Measurements from ENCODE around the gene SCAP. TPM values are rescaled to one million over a fixed set of nuclear protein-coding genes. Genes with fewer than 3 reads are reported as not detected.
"Not testable (repeated sequence)": the region's sequence is repeated elsewhere in the genome, so short reads cannot be mapped to it uniquely, and the experiment has no call there.

SCAP gene
- total RNA-seq, 2 experiments from 2014 or later, result 57.5 to 60.7 TPM

DNA sequence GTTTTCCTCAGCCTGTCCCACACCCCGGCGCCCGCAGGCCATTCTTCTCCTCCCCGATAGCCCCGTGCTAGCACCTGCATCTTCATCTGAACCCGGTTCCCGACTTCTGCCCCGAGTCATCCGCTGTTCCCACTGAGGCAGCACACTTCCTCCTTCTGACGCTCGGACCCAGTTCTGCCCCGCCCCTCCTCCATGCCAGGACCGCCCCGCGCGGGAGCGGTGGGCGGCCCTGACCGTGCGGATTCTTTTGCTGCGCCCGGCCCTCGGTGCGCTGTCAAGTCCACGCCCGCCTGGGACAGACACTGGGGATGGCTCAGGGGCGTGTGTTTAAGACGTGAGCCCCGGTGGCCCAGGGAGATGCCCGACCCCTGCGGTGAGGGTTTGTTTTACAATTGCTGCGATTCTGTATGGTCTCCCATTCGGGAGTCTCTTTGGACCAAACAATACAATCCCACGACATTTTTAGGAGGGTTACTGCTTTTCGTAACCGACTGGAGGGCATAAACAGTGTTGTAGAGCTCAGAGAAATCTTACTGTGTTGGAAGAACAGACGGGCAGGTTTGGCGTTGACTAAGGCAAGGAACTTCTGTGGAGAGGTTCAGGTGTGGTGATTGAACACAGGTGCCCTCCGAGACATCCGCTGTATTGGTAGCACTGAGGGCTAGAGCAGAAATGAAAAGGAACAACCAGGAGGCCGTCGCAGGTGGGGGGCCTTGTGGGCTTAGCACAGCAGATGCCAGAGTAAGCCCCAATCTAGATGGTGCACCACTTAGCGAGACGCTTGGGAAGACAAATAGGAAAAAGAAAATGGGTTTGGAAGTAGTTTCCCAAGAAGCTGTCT lies 94.2 kb downstream of the SCAP start:
- CTCF ChIA-PET, result interaction anchor here (1.2 to 2.8 kb wide), 5 partner anchors 12 to 217 kb away, joined by 3 to 10 read pairs (median 6); partner anchors contain the start of gene SETD2
- peak; percentile 69 for ATAC-seq
- Mint-ChIP-seq H3K36me3 (ENCODE audit: low read depth) (peaks cover 18% of the 10 kb centered on the region), H3K9me3 (ENCODE audit: insufficient read depth) (no peaks in the 10 kb centered on the region), H3K4me1 (ENCODE audit: low read depth) (peaks cover 42% of the 10 kb centered on the region), H3K27ac (peak overlapping the region; percentile 100), H3K27me3 (ENCODE audit: low read depth) (no peaks in the 10 kb centered on the region), H3K4me3 (peak overlapping the region; percentile 100)
- DNase-seq, result peak; percentile 89
- POLR2A ChIA-PET, result interaction anchor here (0.7 to 1.6 kb wide), 8 partner anchors 14 to 400 kb away, joined by 3 to 5 read pairs (median 4); partner anchors contain the start of genes ELP6 and SCAP

DNA sequence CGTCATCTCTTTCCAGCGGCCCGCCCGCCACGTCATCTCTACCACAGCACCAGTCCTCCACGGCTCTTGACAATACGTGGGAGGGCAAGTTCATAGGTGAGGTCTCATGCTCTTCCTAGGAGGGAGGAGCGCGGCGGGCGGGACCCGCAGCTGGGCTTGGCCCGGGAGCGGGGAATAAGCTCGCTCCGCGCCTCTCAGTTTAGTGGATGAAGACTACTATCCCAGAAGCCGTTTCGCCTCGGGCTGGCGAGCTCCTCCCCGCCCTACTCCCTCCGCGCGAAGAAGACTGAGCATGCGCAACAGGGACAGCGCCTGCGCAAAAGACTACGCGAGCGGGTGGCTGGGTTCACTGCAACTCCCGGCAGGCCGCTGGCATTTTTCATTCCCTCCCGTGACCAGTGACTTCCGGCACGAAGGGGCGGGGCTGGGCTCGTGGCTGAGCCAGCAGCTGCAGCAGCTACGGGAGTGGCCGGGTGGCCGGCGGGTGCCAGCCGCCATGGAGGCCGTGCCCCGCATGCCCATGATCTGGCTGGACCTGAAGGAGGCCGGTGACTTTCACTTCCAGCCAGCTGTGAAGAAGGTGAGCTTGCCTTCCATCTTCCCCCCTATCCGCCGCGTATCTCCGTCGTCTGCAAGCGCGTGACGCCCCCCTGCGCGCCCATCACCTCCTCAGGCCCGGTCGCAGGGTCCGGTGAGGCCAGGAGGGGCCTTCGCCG lies 95.0 kb downstream of the SCAP start, which contains the start of gene PTPN23:
Gene PTPN23 (plus strand): TSS at position 421 of the 716 bp plus-strand sequence. CDS start 76 bp downstream, at position 497.
- Mint-ChIP-seq H3K4me3 (peak within 1 kb of the TSS; percentile 100), H3K27ac (peak within 1 kb of the TSS; percentile 100), H3K9me3 (ENCODE audit: insufficient read depth) (no peaks in the 10 kb centered on the region), H3K4me1 (ENCODE audit: low read depth) (peaks cover 40% of the 10 kb centered on the region), H3K27me3 (ENCODE audit: low read depth) (no peaks in the 10 kb centered on the region), H3K36me3 (ENCODE audit: low read depth) (peaks cover 14% of the 10 kb centered on the region)
- POLR2A ChIA-PET, result interaction anchor here (0.6 to 1.6 kb wide), 12 partner anchors 9 to 534 kb away, joined by 3 to 7 read pairs (median 4); partner anchors contain the start of genes ELP6 and SCAP
- DNase-seq (peak; percentile 99), ATAC-seq (peak; percentile 83)
- CTCF ChIA-PET, result interaction anchor here (1.2 to 2.8 kb wide), 6 partner anchors 9 to 216 kb away, joined by 3 to 10 read pairs (median 5); partner anchors contain the start of gene SETD2

DNA sequence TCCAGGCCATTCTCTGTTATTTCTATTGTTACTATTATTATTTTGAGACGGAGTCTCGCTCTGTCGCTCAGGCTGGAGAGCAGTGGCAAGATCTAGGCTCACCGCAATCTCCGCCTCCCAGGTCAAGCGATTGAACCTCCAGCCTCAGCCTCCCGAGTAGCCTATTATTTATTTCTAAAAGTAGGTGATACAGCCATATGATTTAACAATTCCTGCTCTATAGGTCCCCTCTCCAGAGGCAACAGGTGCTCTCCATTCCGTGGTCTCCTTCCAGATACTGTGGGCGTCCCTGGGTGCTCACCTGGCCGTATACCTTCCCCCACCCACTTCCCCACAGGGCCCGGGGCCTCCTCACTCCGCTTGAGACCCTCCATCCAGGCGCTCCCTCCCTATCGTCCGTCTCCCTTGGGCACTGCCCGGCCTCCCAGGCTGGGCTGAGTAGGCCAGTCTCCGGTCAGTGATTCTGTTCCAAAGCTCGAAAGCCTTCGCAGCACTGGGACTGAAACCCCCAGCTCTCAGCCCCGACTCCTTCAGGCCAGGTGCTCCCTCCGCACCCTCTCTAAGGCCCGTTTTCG lies 95.6 kb downstream of the SCAP start:
- Mint-ChIP-seq H3K9me3 (ENCODE audit: insufficient read depth) (no peaks in the 10 kb centered on the region), H3K4me1 (ENCODE audit: low read depth) (peaks cover 37% of the 10 kb centered on the region)
- POLR2A ChIA-PET, result interaction anchor here (0.6 to 1.6 kb wide), 10 partner anchors 10 to 534 kb away, joined by 3 to 7 read pairs (median 4); partner anchors contain the start of genes ELP6 and SCAP

DNA sequence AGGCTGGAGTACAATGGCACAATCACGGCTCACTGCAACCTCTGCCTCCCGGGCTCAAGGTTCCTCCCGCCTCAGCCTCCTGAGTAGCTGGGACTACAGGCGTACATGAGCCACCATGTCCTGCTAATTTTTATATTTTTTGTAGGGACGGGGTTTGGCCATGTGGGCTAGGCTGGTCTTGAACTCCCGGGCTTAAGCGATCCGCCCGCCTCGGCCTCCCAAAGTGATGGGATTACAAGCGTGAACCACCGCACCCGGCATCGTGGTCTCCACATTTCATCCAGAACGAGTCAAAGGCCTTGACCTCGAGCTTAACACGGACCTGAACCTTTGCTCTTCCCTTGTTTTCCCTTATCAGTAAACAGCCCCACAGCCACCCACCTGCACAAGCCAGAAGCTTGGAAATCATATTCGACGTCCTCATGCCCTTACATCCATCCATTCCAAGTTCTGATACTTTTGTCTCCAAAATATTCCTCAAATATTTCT lies 96.3 kb downstream of the SCAP start:
- DNase-seq (no peak), ATAC-seq (no peak)
- peaks cover 12% of the 10 kb centered on the region for H3K36me3 Mint-ChIP-seq (ENCODE audit: low read depth)
- no peaks in the 10 kb centered on the region for H3K9me3 Mint-ChIP-seq (ENCODE audit: insufficient read depth)
- H3K27me3 Mint-ChIP-seq (ENCODE audit: low read depth), result no peaks in the 10 kb centered on the region
- POLR2A ChIA-PET, result no interaction called here
- H3K27ac Mint-ChIP-seq, result peak overlapping the region; percentile 100
- CTCF ChIA-PET, result interaction anchor here (0.7 to 2.8 kb wide), 4 partner anchors 10 to 143 kb away, joined by 3 to 10 read pairs (median 6); no protein-coding TSS in a partner anchor
- peaks cover 37% of the 10 kb centered on the region for H3K4me1 Mint-ChIP-seq (ENCODE audit: low read depth)
- H3K4me3 Mint-ChIP-seq, result peak overlapping the region; percentile 100

More for the DNA sequence above, 95.6 kb downstream of the SCAP start:
- ATAC-seq (no peak), DNase-seq (no peak)
- CTCF ChIA-PET, result interaction anchor here (1.2 to 2.8 kb wide), 6 partner anchors 8 to 216 kb away, joined by 3 to 10 read pairs (median 5); partner anchors contain the start of gene SETD2
- Mint-ChIP-seq H3K36me3 (ENCODE audit: low read depth) (peaks cover 12% of the 10 kb centered on the region), H3K27me3 (ENCODE audit: low read depth) (no peaks in the 10 kb centered on the region), H3K4me3 (peak overlapping the region; percentile 100), H3K27ac (peak overlapping the region; percentile 100)

DNA sequence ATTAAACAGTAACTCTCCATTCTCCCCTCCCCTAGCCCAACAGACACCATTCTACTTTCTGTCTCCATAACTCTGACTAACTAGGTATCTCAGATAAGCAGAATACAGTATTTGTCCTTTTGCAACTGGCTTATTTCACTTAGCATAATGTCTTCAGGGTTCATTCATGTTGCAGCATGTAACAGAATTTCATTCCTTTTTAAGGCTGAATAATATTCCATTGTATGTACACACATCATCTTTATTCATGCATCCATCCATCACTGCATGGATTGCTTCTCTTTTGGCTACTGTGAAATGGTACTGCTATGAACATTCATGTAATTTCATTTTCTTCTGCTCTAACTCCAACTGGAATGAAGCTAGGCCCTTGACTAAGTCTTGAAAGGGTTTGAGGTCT lies 96.9 kb downstream of the SCAP start:
- DNase-seq, result no peak
- Mint-ChIP-seq H3K4me3 (peak overlapping the region; percentile 4), H3K27ac (no peak overlapping the region), H3K9me3 (ENCODE audit: insufficient read depth) (no peaks in the 10 kb centered on the region), H3K27me3 (ENCODE audit: low read depth) (no peaks in the 10 kb centered on the region), H3K4me1 (ENCODE audit: low read depth) (peaks cover 37% of the 10 kb centered on the region), H3K36me3 (ENCODE audit: low read depth) (peaks cover 12% of the 10 kb centered on the region)
- ChIA-PET CTCF (interaction anchor here (0.7 to 2.8 kb wide), 4 partner anchors 9 to 143 kb away, joined by 3 to 10 read pairs (median 6); no protein-coding TSS in a partner anchor), POLR2A (no interaction called here)
- ATAC-seq, result no peak

DNA sequence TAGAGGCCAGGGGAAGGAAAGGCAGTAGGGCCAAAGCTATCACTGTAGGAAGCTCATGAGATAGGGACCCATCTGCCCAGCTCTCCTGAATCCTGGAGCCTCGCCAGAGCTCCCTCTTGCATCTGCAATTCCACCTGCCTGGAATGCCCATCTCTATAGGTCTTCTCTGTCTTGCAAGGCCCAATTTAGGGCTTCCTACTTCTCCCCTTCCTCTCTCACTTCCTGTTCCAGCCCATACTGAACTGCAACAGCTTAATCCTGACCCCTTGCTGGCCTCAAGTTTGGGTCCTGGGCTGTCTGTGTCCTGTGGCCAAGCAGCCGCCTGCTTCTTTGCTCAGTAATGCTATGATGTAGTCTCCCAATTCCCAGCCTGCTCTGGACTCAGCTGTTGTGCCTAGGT lies 98.6 kb downstream of the SCAP start:
- DNase-seq (no peak), ATAC-seq (no peak)
- POLR2A ChIA-PET, result interaction anchor here (0.6 kb wide), 1 partner anchor 1854 kb away, joined by 3 read pairs; no protein-coding TSS in a partner anchor
- Mint-ChIP-seq H3K27ac (no peak overlapping the region), H3K4me3 (no peak overlapping the region), H3K9me3 (ENCODE audit: insufficient read depth) (no peaks in the 10 kb centered on the region), H3K36me3 (ENCODE audit: low read depth) (peaks cover 3% of the 10 kb centered on the region), H3K27me3 (ENCODE audit: low read depth) (no peaks in the 10 kb centered on the region), H3K4me1 (ENCODE audit: low read depth) (peaks cover 32% of the 10 kb centered on the region)
- CTCF ChIA-PET, result no interaction called here

DNA sequence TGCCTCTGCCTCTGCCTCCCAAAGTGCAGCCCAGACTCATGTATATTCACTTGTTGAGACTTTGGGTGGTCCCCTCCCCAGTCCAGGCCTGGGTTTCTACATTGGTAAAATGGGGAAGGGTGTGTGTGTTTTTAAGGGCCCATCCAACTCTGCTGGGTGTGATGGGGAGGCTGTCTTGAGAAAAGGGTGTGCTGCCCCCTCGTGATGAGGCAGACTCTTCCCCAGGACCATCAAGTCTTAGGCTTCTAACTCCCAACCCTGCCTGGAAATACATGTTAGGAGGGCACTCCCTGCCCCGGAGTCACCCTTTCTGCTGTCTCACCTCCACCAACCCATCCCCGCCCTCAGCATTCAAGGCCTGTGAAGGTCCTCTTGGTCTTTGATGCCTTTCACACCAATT lies 99.3 kb downstream of the SCAP start:
- DNase-seq (no peak), ATAC-seq (no peak)
- no peaks in the 10 kb centered on the region for H3K27me3 Mint-ChIP-seq (ENCODE audit: low read depth)
- no peaks in the 10 kb centered on the region for H3K9me3 Mint-ChIP-seq (ENCODE audit: insufficient read depth)
- peaks cover 25% of the 10 kb centered on the region for H3K4me1 Mint-ChIP-seq (ENCODE audit: low read depth)
- H3K36me3 Mint-ChIP-seq (ENCODE audit: low read depth), result peaks cover 3% of the 10 kb centered on the region
- POLR2A ChIA-PET, result no interaction called here
- no peak overlapping the region for H3K4me3 Mint-ChIP-seq
- H3K27ac Mint-ChIP-seq, result no peak overlapping the region
- CTCF ChIA-PET, result no interaction called here

DNA sequence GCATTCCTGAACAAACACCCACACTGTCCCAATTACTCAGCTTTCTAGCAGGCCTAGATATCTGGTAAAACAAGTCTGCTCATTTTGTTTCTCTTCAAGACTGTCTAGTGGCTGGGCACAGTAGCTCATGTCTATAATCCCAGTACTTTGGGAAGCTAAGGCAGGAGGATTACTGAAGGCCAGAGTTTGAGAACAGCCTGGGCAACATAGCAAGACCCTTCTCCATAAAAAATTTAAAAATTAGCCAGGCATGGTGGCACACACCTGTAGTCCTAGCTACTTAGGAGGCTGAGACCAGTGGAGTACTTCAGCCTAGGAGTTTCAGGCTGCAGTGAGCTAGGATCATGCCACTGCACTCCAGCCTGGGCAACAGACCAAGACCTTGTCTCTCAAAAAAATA lies 101.2 kb downstream of the SCAP start:
- POLR2A ChIA-PET, result no interaction called here
- Mint-ChIP-seq H3K4me1 (ENCODE audit: low read depth) (peaks cover 17% of the 10 kb centered on the region), H3K36me3 (ENCODE audit: low read depth) (no peaks in the 10 kb centered on the region), H3K27ac (no peak overlapping the region), H3K27me3 (ENCODE audit: low read depth) (no peaks in the 10 kb centered on the region), H3K4me3 (no peak overlapping the region), H3K9me3 (ENCODE audit: insufficient read depth) (no peaks in the 10 kb centered on the region)
- no peak for ATAC-seq
- CTCF ChIA-PET, result no interaction called here
- DNase-seq, result no peak

DNA sequence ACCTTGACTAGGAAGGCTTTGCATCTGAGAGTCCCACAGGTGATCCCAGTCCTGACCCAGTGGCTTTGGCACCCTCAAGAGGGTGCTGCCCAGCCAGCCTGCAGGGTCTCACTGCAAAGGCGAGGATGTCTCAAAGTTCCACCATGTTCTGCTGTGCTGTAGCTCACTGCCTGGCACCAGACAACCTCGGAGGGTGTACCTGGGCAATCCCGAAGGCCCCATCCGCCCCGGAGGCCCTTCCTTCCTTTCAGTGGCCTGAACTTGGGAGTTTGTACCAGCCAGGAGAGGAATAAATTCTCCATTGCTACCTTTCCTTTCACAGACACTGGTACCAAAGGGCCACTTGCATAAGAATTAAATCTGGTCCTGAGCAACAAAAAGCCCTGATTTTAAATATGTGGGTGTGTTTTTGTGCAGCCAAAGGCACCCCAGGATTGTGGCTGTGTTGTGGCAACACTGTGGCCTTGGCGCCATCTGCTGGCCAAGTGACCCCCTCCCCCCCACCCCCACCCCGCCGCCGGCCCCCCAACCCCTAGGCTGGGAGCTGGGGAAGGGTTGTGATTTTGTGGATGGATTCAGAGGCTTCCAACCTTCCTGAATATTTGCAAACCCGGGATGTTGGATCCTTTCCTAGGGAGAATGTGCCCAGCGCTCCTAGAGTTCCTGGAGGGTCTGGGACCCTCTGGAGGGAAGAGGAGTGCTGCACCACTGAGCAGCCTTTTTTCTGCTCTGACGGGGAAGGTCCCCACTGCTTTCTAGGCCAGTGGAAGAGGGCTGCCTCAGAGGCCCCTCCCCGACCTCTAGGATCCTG lies 104.6 kb downstream of the SCAP start:
- ChIA-PET POLR2A (no interaction called here), CTCF (interaction anchor here (0.9 to 2.4 kb wide), 3 partner anchors 9 to 813 kb away, joined by 3 to 10 read pairs (median 4); partner anchors contain the start of gene PTPN23)
- peak; percentile 53 for ATAC-seq
- no peaks in the 10 kb centered on the region for H3K36me3 Mint-ChIP-seq (ENCODE audit: low read depth)
- H3K4me3 Mint-ChIP-seq, result no peak overlapping the region
- peak; percentile 53 for DNase-seq
- H3K27ac Mint-ChIP-seq, result no peak overlapping the region
- peaks cover under 1% of the 10 kb centered on the region for H3K27me3 Mint-ChIP-seq (ENCODE audit: low read depth)
- H3K4me1 Mint-ChIP-seq (ENCODE audit: low read depth), result peaks cover 2% of the 10 kb centered on the region
- H3K9me3 Mint-ChIP-seq (ENCODE audit: insufficient read depth), result no peaks in the 10 kb centered on the region

DNA sequence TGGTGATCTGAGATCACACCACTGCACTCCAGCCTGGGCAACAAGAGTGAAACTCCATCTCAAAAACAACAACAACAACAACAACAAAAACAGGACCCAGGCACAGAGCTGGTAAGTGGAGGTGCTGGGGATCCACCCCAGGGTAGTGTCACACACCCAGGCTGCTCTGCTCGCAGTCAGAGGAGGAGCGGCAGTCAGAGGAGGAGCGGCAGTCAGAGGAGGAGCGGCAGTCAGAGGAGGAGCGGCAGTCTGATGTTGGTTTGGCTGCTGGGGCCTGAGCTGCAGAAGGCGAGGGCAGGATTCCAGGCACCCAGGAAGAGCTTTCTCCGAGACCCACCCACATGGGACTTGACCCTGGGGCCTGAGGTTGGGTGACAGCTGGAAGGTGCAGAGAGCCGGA lies 105.7 kb downstream of the SCAP start:
- H3K4me3 Mint-ChIP-seq; H3K27me3 Mint-ChIP-seq (ENCODE audit: low read depth); H3K27ac Mint-ChIP-seq; H3K9me3 Mint-ChIP-seq (ENCODE audit: insufficient read depth); H3K36me3 Mint-ChIP-seq (ENCODE audit: low read depth); ATAC-seq; DNase-seq; H3K4me1 Mint-ChIP-seq (ENCODE audit: low read depth); POLR2A ChIA-PET: not testable (repeated sequence)
- CTCF ChIA-PET, result interaction anchor here (2.4 kb wide), 1 partner anchor 10 kb away, joined by 10 read pairs; the partner anchor contains the start of gene PTPN23
